ENCODE results near the gene KCND2. TPM values are rescaled to one million over a fixed set of nuclear protein-coding genes. Genes with fewer than 3 reads are reported as not detected.

KCND2 gene
- total RNA-seq, 2 experiments from 2014 or later = not detected

GRCh38 chr7:120337308-120337907, 64.4 kb downstream of the KCND2 start:
- H3K27ac Mint-ChIP-seq = no peak overlapping the region
- ATAC-seq (no peak), DNase-seq (no peak)
- H3K4me3 Mint-ChIP-seq = no peak overlapping the region
- no peaks in the 10 kb centered on the region for H3K9me3 Mint-ChIP-seq (ENCODE audit: low read depth)
- H3K4me1 Mint-ChIP-seq = no peaks in the 10 kb centered on the region
- H3K36me3 Mint-ChIP-seq = no peaks in the 10 kb centered on the region
- no peaks in the 10 kb centered on the region for H3K27me3 Mint-ChIP-seq
- CTCF ChIA-PET = no interaction called here

- DNase-seq = no peak
- Mint-ChIP-seq H3K4me3 (no peak overlapping the region), H3K27me3 (no peaks in the 10 kb centered on the region), H3K36me3 (no peaks in the 10 kb centered on the region), H3K9me3 (ENCODE audit: low read depth) (peaks cover 2% of the 10 kb centered on the region), H3K27ac (no peak overlapping the region), H3K4me1 (no peaks in the 10 kb centered on the region)
- ATAC-seq = no peak
- CTCF ChIA-PET = no interaction called here
Observed at GRCh38 chr7:120344276-120344675, 71.3 kb downstream of the KCND2 start.

DNA sequence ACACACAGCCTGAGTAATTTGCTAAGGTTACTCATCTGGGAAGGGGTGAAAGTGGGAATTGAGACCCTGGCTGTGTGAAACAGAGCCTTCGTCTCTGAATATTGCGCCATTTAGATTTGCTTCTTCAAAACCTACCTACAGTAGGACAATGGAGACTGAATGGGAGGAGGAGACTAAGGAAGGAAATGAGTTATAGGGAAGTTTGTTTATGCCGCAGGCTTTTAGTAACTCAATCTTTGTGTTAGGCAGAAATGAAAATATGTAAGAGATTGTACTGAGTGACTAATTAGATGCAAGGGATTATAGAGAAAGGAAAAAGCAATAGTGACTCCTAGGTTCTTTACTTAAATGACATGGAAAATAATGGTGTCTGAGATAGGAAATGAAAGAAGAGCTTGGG, 80.2 kb downstream of the KCND2 start:
- CTCF ChIA-PET = no interaction called here
- ATAC-seq = no peak

GRCh38 chr7:120360918-120361317, 87.9 kb downstream of the KCND2 start:
- H3K36me3 Mint-ChIP-seq = no peaks in the 10 kb centered on the region
- no peak overlapping the region for H3K4me3 Mint-ChIP-seq
- no peak for DNase-seq
- H3K4me1 Mint-ChIP-seq = no peaks in the 10 kb centered on the region
- ATAC-seq = no peak
- no peak overlapping the region for H3K27ac Mint-ChIP-seq
- CTCF ChIA-PET = interaction anchor here (1.2 kb wide), 1 partner anchor 9 kb away, joined by 3 read pairs; no protein-coding TSS in a partner anchor
- H3K9me3 Mint-ChIP-seq (ENCODE audit: low read depth) = no peaks in the 10 kb centered on the region
- H3K27me3 Mint-ChIP-seq = no peaks in the 10 kb centered on the region

More for the DNA sequence above, 80.2 kb downstream of the KCND2 start:
- DNase-seq = no peak
- no peaks in the 10 kb centered on the region for H3K4me1 Mint-ChIP-seq
- H3K9me3 Mint-ChIP-seq (ENCODE audit: low read depth) = no peaks in the 10 kb centered on the region
- H3K4me3 Mint-ChIP-seq = no peak overlapping the region
- H3K36me3 Mint-ChIP-seq = no peaks in the 10 kb centered on the region
- H3K27me3 Mint-ChIP-seq = no peaks in the 10 kb centered on the region
- no peak overlapping the region for H3K27ac Mint-ChIP-seq

GRCh38 chr7:120363414-120363813, 90.4 kb downstream of the KCND2 start:
- no peaks in the 10 kb centered on the region for H3K4me1 Mint-ChIP-seq
- no peaks in the 10 kb centered on the region for H3K36me3 Mint-ChIP-seq
- DNase-seq (no peak), ATAC-seq (no peak)
- no peaks in the 10 kb centered on the region for H3K27me3 Mint-ChIP-seq
- CTCF ChIA-PET = no interaction called here
- no peaks in the 10 kb centered on the region for H3K9me3 Mint-ChIP-seq (ENCODE audit: low read depth)
- no peak overlapping the region for H3K27ac Mint-ChIP-seq
- H3K4me3 Mint-ChIP-seq = no peak overlapping the region

DNA sequence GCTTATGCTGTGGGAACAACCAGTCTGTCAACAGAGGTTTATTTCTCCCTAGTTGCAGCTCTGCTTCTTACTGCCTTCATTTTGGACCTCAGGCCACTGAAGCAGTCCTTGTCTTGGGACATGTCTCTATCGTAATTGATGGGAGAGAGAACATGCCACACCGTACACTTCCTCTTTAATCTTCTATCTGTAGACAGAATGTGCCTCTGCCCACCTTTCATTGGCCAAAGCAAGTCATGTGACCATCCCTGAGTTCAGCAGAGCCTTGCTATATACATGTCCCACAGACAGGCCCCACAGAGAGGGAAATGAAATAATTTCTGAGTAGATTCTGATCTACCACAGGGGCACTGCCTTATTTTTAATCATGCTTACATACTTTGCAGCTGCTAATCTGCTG, 98.0 kb downstream of the KCND2 start:
- Mint-ChIP-seq H3K4me1 (no peaks in the 10 kb centered on the region), H3K36me3 (no peaks in the 10 kb centered on the region), H3K9me3 (ENCODE audit: low read depth) (no peaks in the 10 kb centered on the region), H3K27me3 (no peaks in the 10 kb centered on the region), H3K27ac (no peak overlapping the region), H3K4me3 (no peak overlapping the region)
- CTCF ChIA-PET = no interaction called here
- no peak for ATAC-seq
- DNase-seq = no peak

DNA sequence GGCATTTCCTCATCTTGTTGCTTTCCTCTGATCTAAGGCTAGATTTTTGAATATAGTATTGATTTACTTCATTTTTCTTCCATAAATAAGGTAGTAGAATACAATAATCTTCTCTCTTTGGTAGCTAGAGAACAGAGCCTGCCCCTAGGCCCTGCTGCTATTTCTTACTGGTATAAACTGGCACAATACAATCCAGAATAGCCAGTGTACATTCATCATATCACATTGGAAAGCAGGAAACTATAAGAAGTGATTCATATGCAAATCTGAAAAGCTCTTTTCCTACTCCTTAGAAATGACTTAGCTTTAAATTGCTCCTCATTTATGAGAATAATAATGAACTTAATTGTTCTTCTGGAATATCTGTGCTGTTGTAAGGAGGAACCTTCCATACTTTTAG, 100.2 kb downstream of the KCND2 start:
- no peak overlapping the region for H3K27ac Mint-ChIP-seq
- DNase-seq (no peak), ATAC-seq (no peak)
- no peaks in the 10 kb centered on the region for H3K9me3 Mint-ChIP-seq (ENCODE audit: low read depth)
- H3K27me3 Mint-ChIP-seq = no peaks in the 10 kb centered on the region
- H3K4me3 Mint-ChIP-seq = no peak overlapping the region
- no peaks in the 10 kb centered on the region for H3K4me1 Mint-ChIP-seq
- no peaks in the 10 kb centered on the region for H3K36me3 Mint-ChIP-seq
- CTCF ChIA-PET = no interaction called here

GRCh38 chr7:120394595-120394994, 121.6 kb downstream of the KCND2 start:
- CTCF ChIA-PET = no interaction called here
- H3K27ac Mint-ChIP-seq = no peak overlapping the region
- peaks cover 2% of the 10 kb centered on the region for H3K9me3 Mint-ChIP-seq (ENCODE audit: low read depth)
- DNase-seq = no peak
- no peak overlapping the region for H3K4me3 Mint-ChIP-seq
- no peak for ATAC-seq
- H3K36me3 Mint-ChIP-seq = no peaks in the 10 kb centered on the region
- H3K27me3 Mint-ChIP-seq = no peaks in the 10 kb centered on the region
- H3K4me1 Mint-ChIP-seq = no peaks in the 10 kb centered on the region

DNA sequence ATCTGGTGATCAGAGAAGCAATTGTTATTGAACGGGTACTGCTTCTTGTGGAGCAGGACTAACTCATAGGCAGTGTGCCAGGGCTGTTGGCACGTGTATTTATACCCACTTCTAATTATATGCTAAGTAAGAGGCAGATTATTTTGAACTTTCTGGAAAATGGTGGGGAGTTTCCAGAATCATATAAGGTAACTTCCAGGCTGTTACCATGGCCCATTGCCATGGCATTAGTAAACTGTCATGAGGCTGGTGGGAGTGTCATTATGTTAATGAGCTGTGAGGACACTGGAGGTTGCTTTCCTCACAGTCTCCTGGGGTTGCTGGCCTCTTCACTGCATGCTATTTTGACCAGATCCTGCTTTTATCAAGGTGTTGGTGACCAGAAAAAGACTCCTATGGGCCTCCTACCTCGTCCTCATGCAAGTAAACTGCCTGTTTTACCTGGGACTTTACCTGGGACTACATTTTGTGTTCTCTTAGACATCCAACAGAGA, 122.6 kb downstream of the KCND2 start:
- Mint-ChIP-seq H3K4me1 (no peaks in the 10 kb centered on the region), H3K36me3 (no peaks in the 10 kb centered on the region), H3K27me3 (no peaks in the 10 kb centered on the region), H3K4me3 (no peak overlapping the region), H3K9me3 (ENCODE audit: low read depth) (peaks cover 2% of the 10 kb centered on the region), H3K27ac (no peak overlapping the region)
- DNase-seq = no peak
- ATAC-seq = no peak
- CTCF ChIA-PET = no interaction called here

DNA sequence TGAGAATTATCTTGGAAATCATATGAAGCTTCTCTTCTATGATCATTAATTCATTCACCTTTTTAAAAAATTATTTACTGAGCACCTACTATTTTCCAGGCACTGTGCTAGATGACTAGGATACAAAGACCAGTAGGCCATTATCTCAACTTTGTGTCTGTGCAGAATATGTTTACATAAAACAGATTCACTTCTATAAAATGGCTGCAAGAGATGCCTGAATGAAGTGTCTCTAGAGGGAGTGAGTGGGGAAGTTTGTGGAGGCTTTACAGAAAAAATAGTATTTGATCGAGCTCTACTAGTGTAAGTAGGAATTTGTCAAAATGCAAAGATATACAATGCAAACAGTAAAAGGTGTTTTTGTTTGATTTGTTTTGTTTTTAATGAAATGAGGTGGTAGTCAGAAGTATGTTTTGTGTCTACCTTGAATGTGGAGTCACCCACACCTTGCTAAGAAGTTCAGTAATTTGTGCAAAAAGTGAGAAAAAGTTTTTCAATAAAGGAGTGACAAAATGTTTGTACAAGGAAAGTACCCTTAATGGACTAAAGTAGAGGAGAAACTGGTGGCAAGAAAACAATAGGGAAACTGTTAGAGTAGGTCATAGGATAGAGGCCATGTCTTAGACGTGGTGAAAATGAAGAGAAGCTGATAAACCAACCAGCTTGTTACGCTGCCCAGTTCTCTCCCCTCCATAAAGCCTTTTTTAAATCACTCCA, 125.5 kb downstream of the KCND2 start:
- H3K9me3 Mint-ChIP-seq (ENCODE audit: low read depth) = no peaks in the 10 kb centered on the region
- CTCF ChIA-PET = no interaction called here
- H3K27ac Mint-ChIP-seq = no peak overlapping the region
- ATAC-seq (no peak), DNase-seq (no peak)
- no peaks in the 10 kb centered on the region for H3K27me3 Mint-ChIP-seq
- no peaks in the 10 kb centered on the region for H3K4me1 Mint-ChIP-seq
- no peak overlapping the region for H3K4me3 Mint-ChIP-seq
- H3K36me3 Mint-ChIP-seq = no peaks in the 10 kb centered on the region

- no peaks in the 10 kb centered on the region for H3K36me3 Mint-ChIP-seq
- no peaks in the 10 kb centered on the region for H3K4me1 Mint-ChIP-seq
- H3K27ac Mint-ChIP-seq = no peak overlapping the region
- H3K27me3 Mint-ChIP-seq = no peaks in the 10 kb centered on the region
- no peak for ATAC-seq
- no peaks in the 10 kb centered on the region for H3K9me3 Mint-ChIP-seq (ENCODE audit: low read depth)
- H3K4me3 Mint-ChIP-seq = no peak overlapping the region
- DNase-seq = no peak
- CTCF ChIA-PET = no interaction called here
Observed at GRCh38 chr7:120400806-120401455, 128.0 kb downstream of the KCND2 start.

GRCh38 chr7:120402079-120402767, 129.2 kb downstream of the KCND2 start:
- Mint-ChIP-seq H3K27ac (no peak overlapping the region), H3K4me1 (no peaks in the 10 kb centered on the region), H3K36me3 (no peaks in the 10 kb centered on the region), H3K9me3 (ENCODE audit: low read depth) (no peaks in the 10 kb centered on the region), H3K27me3 (no peaks in the 10 kb centered on the region), H3K4me3 (no peak overlapping the region)
- ATAC-seq (no peak), DNase-seq (no peak)
- CTCF ChIA-PET = no interaction called here

DNA sequence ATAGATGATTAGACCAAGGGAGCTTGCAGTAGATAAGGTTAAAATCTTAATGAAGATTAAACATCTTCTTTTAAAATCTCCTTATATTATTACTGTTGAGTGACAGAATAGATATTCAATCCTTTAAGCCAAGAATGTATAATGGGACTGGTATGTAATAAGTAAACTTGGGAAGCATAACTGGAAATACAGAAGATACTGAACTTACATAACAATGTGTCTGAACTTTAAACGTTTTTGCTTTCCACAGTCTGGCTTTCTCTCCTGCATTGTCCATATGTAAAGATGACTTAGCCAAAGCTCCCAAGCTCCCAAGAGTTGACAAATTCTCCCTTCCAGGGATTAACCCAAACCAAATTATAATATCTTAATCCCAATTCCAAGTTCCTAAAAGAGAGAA, 129.8 kb downstream of the KCND2 start:
- CTCF ChIA-PET = no interaction called here
- DNase-seq = no peak
- H3K9me3 Mint-ChIP-seq (ENCODE audit: low read depth) = no peaks in the 10 kb centered on the region
- ATAC-seq = no peak
- no peak overlapping the region for H3K27ac Mint-ChIP-seq
- H3K27me3 Mint-ChIP-seq = no peaks in the 10 kb centered on the region
- no peaks in the 10 kb centered on the region for H3K4me1 Mint-ChIP-seq
- H3K36me3 Mint-ChIP-seq = no peaks in the 10 kb centered on the region
- H3K4me3 Mint-ChIP-seq = no peak overlapping the region

GRCh38 chr7:120404042-120404441, 131.1 kb downstream of the KCND2 start:
- Mint-ChIP-seq H3K27ac (no peak overlapping the region), H3K9me3 (ENCODE audit: low read depth) (no peaks in the 10 kb centered on the region), H3K36me3 (no peaks in the 10 kb centered on the region), H3K4me3 (no peak overlapping the region), H3K27me3 (no peaks in the 10 kb centered on the region), H3K4me1 (no peaks in the 10 kb centered on the region)
- no peak for ATAC-seq
- no peak for DNase-seq
- CTCF ChIA-PET = no interaction called here

Data from activated CD8-positive, alpha-beta memory T cell treated with anti-CD3 and anti-CD28 coated beads, Interleukin-2, amount 10 ng/mL, durations not matched to agents 7 days and 5 days (primary cell).